KBM-7 (cell line): ENCODE results near the gene NUTM2A.
"Not testable (repeated sequence)": the region's sequence is repeated elsewhere in the genome, so short reads cannot be mapped to it uniquely, and the experiment has no call there.

Experiments
- DNase-seq: peaks from one replicate; pipeline ENCODE4 v3.0.0-alpha.2; 2015
- in situ Hi-C: fragments of 300-500 bp; cut with MboI; formaldehyde crosslinking; loops from 2 replicates; pipeline ENCODE4 v1.14.3; 2020; ENCODE audit warnings: low sequenced_read_pairs, low pct_unique_long_range_greater_than_20kb, mixed read lengths

NUTM2A gene

GRCh38 chr10:87242192-87242591 lies 16.9 kb downstream of the NUTM2A start:
- in situ Hi-C loops, DNase-seq: not testable (repeated sequence)

GRCh38 chr10:87247335-87247734 lies 22.1 kb downstream of the NUTM2A start:
- in situ Hi-C loops, DNase-seq: not testable (repeated sequence)

GRCh38 chr10:87248818-87249353 lies 23.6 kb downstream of the NUTM2A start:
- DNase-seq, in situ Hi-C loops: not testable (repeated sequence)

GRCh38 chr10:87280749-87281392 lies 55.6 kb downstream of the NUTM2A start:
- DNase-seq, in situ Hi-C loops: not testable (repeated sequence)
